GM12801 (cell line): ENCODE data around the gene GAP43.

Experiments used
- TF ChIP-seq, protein P1 (sequence below): IDR thresholded peaks from one replicate; pipeline ENCODE4 v1.5.1; 2011; ENCODE audit warnings: control low read depth; ENCODE audit not compliant: insufficient read length; ENCODE audit errors: extremely low read depth

The GAP43 gene

DNA sequence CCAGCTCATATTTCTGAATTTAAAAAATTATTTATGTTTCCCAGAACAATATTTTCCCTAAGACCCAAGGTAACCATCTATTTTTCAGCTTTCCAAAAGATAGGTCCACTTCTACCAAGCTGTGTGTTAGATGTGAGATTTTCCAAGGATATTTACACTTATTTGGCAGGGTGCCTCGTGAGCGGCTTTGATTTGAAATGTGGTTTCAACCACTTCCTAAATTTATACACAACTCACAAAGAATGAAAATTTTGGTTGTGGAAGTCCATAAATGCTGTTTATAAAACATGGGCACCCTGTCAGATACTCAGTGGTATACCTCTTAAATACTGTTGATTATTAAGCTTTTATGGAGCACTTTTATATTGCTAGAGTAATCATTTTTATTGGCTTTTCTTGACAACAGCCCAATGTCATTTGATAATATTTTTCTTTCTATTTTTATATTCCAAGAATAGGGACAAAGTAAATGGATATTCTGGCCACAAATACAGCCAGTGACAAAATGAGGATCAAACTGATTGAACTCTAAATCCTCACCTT is 57.6 kb downstream of the GAP43 start:
- TF ChIP-seq, protein P1, sequence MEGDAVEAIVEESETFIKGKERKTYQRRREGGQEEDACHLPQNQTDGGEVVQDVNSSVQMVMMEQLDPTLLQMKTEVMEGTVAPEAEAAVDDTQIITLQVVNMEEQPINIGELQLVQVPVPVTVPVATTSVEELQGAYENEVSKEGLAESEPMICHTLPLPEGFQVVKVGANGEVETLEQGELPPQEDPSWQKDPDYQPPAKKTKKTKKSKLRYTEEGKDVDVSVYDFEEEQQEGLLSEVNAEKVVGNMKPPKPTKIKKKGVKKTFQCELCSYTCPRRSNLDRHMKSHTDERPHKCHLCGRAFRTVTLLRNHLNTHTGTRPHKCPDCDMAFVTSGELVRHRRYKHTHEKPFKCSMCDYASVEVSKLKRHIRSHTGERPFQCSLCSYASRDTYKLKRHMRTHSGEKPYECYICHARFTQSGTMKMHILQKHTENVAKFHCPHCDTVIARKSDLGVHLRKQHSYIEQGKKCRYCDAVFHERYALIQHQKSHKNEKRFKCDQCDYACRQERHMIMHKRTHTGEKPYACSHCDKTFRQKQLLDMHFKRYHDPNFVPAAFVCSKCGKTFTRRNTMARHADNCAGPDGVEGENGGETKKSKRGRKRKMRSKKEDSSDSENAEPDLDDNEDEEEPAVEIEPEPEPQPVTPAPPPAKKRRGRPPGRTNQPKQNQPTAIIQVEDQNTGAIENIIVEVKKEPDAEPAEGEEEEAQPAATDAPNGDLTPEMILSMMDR: no peak

DNA sequence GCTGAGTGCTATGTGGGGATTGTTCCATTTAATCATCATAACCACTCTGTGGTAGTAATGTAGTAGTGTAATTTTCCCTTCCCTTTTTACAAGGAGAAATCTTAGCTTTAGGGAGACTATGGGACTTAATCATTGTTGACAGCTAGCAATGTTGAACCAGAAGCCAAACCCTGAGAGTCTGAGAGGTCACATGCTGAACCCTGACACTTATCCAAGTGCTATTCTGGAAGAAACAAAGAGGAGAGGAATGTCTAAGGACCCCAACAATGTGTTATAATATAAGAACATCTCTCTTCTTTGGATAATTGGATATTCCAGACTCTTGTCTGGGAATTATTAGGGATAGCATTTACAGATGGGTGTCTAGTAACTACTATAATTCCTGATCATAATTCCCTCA is 58.4 kb downstream of the GAP43 start:
- TF ChIP-seq, protein P1: no peak

GRCh38 chr3:115683305-115683704 is 60.0 kb downstream of the GAP43 start:
- TF ChIP-seq, protein P1: no peak

DNA sequence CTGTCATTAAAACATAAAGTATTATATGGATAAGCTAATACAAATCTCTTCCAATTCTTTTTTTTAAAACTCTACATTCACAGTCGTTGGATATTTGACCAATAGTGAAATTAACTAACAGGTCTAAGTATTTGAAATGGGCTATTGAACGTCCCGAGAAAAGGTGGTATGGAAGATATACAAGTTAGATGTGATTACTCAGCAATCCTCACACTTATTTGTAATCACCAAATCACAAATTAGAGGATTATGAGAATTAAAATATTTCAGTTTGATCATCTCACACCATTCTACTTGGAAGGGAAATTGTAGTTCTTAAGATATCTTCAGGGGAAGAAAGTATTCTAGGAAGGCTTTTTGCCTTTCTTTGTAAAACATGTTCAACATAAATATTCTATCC is 60.5 kb downstream of the GAP43 start:
- TF ChIP-seq, protein P1: no peak

DNA sequence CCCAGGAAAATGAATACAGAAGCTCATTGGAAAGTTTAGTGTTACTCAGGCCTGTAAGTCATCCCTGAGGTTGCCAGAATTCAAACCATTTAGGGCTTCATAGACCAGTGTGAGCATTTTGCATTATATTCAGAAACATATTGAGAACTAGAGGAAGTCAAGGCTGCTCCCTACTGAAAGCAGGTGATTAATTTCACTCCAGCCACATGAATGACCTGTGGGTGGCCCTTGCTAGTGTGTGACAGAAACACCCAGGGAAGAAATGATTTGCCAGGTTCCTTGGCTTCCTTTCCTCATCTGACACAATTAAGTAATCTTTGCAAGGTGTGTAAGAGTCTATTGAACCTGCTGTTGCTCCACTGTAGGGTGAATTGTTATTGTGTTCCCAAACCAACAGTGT is 61.8 kb downstream of the GAP43 start:
- TF ChIP-seq, protein P1: no peak

DNA sequence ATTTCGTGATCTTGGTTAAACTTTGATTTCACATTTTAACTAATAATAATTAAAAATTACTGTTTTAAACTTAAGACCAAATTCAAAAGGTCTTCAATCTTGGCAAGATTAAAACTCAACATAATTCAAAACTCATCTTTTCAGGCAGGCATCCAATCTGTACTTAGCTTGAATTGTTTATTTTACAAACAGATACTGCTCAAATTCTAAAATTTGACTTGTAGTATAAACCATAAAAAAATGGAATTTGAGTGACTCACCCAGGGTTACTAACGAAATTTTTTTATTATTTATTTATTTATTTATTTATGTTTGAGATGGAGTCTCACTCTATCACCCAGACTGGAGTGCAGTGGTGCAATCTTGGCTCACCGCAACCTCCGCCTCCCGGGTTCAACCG is 64.4 kb downstream of the GAP43 start:
- TF ChIP-seq, protein P1: no peak

- TF ChIP-seq, protein P1: no peak
Observed at GRCh38 chr3:115688418-115688817, 65.1 kb downstream of the GAP43 start.
